ENCODE measurements around the gene DUSP15.

- TF ChIP-seq CTCF (optimal IDR thresholded peaks at IDR 0.05 in 1 of 3, IDR thresholded peaks at IDR 0.05 in 1 of 3, conservative IDR thresholded peaks at IDR 0.05 in 1 of 3; ENCODE audit: extremely low read depth in 1 of 3, insufficient read depth in 2 of 3, low read length in 3 of 3): no peak
- no peak for TF ChIP-seq EZH2 (IDR thresholded peaks at IDR 0.05; ENCODE audit: low read length)
These were observed 28.4 kb downstream of the DUSP15 start for GRCh38 chr20:31841928-31842327.

All from keratinocyte (primary cell).